WTC11 (cell line): ENCODE data around the gene CAGE1.

Experiments used
- CTCF ChIP-seq: fragments of 200-600 bp; IDR thresholded peaks from 2 replicates; pipeline ENCODE4 v1.8.0; 2022; ENCODE audit warnings: antibody characterized with exemption
- NR2C2 ChIP-seq: sonication (generic); formaldehyde crosslinking; IDR thresholded peaks from 2 replicates; pipeline ENCODE4 v1.8.0; 2022; ENCODE audit warnings: mild to moderate bottlenecking, missing genetic modification reagents
- PRDM15 ChIP-seq: sonication (generic); formaldehyde crosslinking; IDR thresholded peaks from 2 replicates; pipeline ENCODE4 v1.8.0; 2022; ENCODE audit warnings: missing genetic modification reagents
- TEAD4 ChIP-seq: sonication (generic); formaldehyde crosslinking; IDR thresholded peaks from 2 replicates; pipeline ENCODE4 v1.8.0; 2022; ENCODE audit warnings: mild to moderate bottlenecking, missing genetic modification reagents
- TF ChIP-seq, protein P1 (sequence below): sonication (generic); formaldehyde crosslinking; IDR thresholded peaks from 2 replicates; pipeline ENCODE4 v1.8.0; 2022; ENCODE audit warnings: mild to moderate bottlenecking, missing genetic modification reagents
- TF ChIP-seq, protein P2 (sequence below): sonication (generic); formaldehyde crosslinking; IDR thresholded peaks from 2 replicates; pipeline ENCODE4 v1.8.0; 2023; ENCODE audit warnings: mild to moderate bottlenecking, missing genetic modification reagents

- TF ChIP-seq PRDM15 (CRISPR knock-in tag) (no peak), CTCF (no peak), TEAD4 (CRISPR knock-in tag) (no peak), NR2C2 (CRISPR knock-in tag) (no peak)
- TF ChIP-seq, protein P1, sequence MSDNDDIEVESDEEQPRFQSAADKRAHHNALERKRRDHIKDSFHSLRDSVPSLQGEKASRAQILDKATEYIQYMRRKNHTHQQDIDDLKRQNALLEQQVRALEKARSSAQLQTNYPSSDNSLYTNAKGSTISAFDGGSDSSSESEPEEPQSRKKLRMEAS (CRISPR knock-in tag), result no peak
- TF ChIP-seq, protein P2, sequence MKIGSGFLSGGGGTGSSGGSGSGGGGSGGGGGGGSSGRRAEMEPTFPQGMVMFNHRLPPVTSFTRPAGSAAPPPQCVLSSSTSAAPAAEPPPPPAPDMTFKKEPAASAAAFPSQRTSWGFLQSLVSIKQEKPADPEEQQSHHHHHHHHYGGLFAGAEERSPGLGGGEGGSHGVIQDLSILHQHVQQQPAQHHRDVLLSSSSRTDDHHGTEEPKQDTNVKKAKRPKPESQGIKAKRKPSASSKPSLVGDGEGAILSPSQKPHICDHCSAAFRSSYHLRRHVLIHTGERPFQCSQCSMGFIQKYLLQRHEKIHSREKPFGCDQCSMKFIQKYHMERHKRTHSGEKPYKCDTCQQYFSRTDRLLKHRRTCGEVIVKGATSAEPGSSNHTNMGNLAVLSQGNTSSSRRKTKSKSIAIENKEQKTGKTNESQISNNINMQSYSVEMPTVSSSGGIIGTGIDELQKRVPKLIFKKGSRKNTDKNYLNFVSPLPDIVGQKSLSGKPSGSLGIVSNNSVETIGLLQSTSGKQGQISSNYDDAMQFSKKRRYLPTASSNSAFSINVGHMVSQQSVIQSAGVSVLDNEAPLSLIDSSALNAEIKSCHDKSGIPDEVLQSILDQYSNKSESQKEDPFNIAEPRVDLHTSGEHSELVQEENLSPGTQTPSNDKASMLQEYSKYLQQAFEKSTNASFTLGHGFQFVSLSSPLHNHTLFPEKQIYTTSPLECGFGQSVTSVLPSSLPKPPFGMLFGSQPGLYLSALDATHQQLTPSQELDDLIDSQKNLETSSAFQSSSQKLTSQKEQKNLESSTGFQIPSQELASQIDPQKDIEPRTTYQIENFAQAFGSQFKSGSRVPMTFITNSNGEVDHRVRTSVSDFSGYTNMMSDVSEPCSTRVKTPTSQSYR (CRISPR knock-in tag), result no peak
These were observed 104.1 kb downstream of the CAGE1 start for GRCh38 chr6:7285416-7285815.
